CD4-positive, alpha-beta T cell treated with Interleukin-6 for 4 hours (primary cell): ENCODE results near the gene TRAK1.

Experiments
- DNase-seq: peaks from one replicate; pipeline ENCODE4 v3.0.0-alpha.2; 2020; ENCODE audit warnings: mixed read lengths

TRAK1 gene

GRCh38 chr3:42159706-42160472 is 68.7 kb downstream of the TRAK1 start:
- DNase-seq, result peak; percentile 38

GRCh38 chr3:42161050-42161935 is 70.1 kb downstream of the TRAK1 start:
- DNase-seq, result no peak

GRCh38 chr3:42162462-42162861 is 71.3 kb downstream of the TRAK1 start:
- DNase-seq, result no peak

DNA sequence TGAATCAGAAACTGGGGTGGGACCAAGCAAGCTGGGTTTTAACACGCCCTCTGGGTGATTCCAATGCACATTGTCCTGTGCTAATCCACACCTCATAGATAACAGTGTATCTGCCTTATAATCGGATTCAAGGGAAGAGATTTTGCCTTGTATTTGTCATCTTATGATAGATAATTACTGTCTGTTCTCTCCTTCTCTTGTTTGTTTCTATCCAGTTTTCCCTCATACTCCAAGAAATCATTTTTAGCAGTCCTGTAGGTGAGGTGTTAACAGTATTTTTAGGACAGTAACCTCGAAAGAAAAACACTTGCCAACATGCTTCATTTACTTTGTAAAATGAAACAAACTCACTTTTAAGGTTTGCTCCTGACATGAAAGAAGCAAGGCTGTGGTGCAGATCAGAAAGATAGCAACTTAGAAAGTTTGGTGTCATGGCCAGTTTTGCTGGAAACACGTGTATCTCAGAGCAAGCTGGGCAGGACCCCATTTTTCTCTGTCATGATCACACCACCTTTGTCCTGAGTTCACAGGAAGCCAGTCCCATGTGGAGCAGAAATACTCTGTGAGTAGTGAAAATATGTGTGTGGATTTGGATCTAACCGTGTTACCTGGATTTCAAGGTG is 72.6 kb downstream of the TRAK1 start:
- no peak for DNase-seq

DNA sequence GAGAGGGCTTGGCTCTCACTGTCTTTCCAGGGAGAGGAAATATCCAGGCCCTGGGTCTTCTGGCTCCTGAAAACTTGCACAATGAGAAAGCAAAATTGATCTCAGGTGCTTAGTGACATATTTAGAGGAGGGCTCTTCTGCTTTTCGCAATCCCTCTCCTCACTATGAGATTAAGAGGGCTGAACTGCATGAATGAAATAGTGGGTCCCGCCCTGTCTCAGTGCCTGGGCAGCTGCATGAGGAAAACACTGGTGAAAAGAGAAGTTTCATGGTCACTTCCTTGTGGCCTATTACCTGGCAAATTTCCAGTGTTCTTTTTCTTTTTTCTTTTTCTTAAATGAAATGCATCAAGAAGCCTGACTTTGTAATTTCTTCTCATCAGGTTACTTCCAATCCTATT is 73.5 kb downstream of the TRAK1 start:
- no peak for DNase-seq

DNA sequence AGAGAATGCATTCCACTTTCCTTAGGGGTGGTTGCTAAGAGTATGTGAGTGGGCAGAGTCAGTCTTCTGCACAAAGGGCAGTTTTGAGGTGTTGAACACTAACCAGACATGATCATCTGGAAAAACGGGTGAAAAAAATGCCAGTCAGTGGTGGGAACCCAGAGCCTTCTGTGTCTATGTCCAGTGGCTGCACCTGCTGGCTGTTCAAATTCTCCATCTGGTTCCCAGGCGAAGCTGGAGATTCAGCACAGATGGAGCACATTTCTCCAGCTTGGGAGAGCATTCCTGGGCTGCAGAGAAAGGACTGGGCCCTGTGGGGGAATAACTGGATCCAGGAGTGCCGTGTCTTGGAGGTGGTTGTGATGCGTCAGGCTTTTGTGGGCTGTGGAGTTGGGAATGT is 74.1 kb downstream of the TRAK1 start:
- no peak for DNase-seq

DNA sequence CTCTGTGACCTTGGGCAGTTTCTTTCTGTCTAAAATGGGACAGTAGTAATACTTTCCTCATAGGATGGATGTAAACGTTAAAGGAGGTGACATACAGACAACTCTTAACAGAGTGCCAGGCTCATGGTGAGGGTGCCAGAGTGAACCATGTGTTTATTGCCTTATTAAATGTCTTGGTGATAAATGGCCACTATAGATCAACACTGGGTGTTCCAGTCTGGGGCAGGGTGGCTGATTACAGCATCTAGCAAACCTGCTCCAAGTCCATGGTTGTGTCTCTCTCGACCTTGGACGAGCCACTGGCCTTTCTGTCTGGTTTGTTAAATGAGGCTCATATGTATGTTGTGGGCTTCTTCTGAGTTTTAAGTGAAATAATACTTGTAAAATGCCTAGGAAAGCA is 75.1 kb downstream of the TRAK1 start:
- DNase-seq, result no peak

- no peak for DNase-seq
Observed at GRCh38 chr3:42166662-42167300, 75.6 kb downstream of the TRAK1 start.

DNA sequence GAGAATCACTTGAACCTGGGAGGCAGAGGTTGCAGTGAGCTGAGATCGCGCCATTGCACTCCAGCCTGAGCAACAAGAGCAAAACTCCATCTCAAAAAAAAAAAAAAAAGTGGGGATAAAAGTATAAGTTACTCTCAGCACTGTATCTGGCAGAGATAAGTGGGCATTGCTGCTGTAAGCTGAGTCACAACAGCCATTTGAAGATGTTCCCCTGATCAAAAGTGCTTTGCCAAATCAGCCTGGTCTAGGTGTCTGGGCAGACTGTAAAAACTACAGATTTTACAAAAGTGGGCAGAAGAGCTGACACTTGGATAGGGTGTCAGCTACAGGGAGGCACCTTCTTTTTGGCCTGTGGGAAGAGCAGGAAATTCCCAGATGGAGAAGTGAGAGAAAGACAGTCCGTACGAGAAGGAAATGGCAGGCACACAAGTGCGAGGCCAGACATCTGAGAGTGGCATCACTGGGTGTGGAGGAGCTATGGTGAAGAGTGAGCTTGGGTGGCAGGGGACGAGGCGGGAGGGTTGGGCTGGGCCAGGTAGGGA is 78.5 kb downstream of the TRAK1 start:
- DNase-seq, result no peak

DNA sequence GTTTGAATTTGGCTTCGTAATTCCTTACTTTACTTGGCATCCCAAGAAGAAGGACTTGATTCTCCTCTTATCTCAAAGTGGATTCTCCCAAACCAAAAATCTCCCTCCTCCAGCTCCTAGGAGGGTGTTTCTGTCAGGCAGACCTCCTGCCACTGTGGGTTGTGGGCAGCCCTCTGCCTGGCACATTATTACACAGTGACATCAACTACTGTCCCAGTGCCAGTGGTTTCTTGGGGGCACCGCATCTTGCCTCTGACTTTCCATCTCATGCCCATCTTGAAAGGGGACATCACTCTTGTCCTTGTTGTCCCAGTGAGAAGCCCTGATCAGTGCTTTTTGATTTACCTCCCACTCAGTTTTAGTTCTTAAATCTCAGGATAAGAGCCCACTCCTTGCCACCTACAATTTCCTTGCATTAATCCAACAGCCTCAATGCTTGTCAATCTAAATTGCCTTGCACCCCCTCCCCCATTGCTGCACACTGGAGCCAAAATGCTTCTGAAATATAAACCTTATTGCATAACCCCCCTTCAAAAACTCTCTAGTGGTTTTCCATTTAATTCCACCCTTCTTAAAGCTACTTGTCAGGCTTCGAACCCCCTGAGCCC is 81.0 kb downstream of the TRAK1 start:
- no peak for DNase-seq

- DNase-seq, result no peak
Observed at GRCh38 chr3:42173307-42173706, 82.2 kb downstream of the TRAK1 start.

DNA sequence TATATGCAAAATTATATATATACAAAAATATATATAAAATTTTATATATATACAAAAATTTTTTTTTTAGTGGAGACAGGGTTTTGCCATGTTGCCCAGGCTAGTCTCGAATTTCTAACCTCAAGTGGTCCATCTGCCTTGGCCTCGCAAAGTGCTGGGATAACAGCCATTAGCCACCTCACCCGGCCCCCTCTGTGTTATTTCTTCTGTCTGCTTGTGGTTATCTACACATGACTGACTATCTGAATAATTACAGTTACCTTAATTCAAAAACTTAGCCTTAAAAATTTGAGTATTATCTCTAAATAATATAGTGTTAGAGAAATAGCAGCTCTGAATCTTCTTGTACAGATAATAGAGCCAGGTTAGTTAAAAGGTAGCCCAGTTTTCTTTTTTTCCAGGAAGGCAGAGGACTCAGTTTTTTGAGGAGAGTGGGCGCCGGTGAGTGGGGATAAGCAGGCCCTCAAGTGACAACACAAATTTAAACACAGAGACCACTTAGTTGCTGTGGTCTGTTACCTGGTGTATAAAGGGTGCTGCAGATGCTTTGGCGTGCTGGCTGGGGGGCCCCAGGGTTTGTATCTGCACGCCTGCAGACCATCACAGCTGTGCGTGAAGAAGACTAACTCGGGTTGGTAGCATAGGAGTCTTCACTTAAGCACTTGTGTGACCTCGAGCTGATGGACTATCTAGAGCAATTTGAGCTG is 83.7 kb downstream of the TRAK1 start:
- no peak for DNase-seq

DNA sequence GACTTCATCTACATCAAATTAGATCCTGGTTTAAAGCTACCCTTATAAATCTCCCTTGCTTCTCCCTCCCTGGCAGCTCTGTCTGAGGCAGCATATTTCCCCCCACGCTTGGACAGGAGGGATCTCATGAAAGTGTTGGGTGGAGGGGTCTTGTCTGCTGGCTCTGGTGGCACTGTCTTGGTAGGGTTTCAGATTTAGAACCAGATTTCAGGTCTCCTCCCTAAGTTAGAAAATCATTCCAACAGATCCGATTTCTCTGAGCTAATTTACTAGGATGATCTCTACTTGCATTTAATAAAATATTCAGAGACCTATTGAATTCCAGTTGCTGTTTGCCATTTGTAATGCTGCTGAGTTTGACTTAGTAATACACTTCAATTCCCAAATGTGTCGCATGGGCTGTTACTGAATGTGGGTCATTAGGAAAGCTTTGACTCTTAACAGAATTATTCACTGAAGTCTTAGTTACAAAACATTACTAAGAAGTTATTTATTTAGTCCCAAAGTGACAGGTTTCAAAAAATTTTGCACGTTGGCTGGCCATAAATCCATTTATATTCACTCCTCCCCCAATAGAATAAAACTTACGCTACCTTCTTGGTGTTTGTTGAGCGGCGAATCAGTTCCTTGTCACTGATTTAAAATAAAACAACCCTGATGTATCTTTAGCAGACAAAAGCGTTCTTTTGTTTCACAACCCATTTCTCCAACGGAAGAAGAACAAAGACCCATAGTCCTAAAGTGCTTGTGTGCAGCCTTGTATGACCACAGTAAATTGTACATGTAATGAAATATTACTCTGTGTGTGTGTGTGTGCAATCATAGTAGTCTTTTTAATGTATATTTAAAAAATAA is 84.5 kb downstream of the TRAK1 start:
- no peak for DNase-seq

DNA sequence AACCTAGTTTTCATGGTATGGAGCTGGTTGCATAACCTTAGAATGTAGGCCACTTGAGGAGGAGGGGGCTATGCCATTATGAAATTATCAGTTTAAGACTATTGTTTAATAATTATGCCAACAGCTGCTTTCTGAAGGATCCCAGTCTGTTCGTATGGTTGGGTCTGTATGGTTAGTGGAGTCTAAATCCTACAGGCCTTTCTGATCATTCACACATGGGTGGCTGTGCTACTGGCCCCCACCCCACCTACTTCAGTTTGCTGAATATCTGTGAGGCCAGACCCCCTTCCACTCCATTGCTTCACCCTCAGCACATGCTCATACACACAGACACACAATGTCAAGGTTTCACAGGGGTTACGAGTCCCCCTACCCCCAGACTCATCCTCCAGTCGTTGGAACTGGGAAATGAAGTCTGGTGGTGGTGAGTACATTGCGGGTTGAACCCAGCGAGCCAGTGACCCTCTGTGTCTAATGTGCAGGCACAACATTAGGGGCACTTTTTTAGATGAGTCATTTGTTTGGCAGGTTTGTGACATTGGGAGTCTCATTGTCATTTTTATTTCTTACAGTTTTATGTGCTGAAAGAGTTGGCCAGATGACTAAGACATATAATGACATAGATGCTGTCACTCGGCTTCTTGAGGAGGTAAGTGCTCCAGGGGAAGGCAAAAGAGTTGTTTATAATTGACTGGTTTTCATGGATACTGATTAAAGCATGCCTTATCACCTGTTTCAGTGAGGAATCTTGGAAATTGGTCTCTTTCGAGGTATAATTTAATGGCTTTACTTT is 85.3 kb downstream of the TRAK1 start:
- no peak for DNase-seq

DNA sequence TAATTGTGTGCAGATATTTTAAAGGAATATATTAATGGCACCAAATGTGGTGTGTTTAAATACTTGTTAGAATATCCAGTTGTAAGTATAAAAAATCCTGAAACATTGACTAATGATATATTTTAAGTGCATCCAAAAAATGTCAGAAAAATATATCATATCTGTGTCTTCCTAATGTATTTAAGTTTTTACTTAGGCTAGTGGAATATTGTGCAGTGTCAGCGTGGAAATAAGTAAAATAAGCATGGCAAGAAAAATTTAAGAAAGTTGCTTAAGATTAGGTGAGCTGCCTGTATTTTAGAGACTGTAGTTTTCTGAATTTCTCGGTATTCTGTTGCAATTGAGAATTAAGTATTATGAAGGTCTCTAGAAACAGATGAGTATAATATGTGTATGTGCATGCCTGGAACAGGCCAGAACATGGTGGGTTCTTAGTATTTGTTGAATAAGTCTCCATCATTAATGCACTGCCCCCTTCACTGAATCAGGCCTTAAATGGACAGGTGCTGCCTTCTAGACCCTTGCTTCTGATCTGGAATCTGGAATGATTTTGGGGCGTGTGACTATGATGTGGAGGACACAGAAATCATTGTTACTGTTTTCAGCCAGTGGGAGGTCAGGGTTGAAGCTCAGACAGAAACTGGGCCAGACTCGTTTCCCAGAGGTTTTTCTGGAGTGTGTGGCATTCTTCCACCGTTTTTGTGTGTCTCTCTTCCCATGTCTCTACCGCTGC is 86.1 kb downstream of the TRAK1 start:
- DNase-seq, result no peak

- no peak for DNase-seq
Observed at GRCh38 chr3:42177801-42178150, 86.6 kb downstream of the TRAK1 start.

GRCh38 chr3:42179110-42179725 is 88.1 kb downstream of the TRAK1 start:
- DNase-seq, result no peak

- no peak for DNase-seq
Observed at GRCh38 chr3:42180901-42181300, 89.7 kb downstream of the TRAK1 start.

GRCh38 chr3:42182555-42182954 is 91.4 kb downstream of the TRAK1 start:
- DNase-seq, result no peak
